ENCODE measurements around the gene KCNQ5.

DNA sequence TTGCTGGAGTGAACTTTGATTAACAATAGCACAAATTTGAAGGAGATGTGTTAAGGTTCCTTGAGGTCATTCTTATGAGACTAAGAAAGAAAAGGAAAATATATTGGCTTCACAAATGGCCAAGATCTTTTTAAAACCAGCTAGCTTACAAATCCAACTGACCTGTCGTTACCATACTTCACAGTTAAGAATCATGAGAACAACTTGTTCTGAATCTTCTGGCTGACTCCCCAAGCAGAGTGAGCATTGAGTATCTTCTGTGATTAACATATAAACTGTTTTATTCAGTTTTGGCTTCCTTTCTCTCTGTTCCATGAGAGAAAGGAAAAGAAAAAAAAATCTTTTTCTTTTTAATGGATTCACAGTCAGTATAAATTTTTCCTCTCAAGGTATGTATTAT lies 326.3 kb downstream of the KCNQ5 start:
- TF ChIP-seq, protein P1, sequence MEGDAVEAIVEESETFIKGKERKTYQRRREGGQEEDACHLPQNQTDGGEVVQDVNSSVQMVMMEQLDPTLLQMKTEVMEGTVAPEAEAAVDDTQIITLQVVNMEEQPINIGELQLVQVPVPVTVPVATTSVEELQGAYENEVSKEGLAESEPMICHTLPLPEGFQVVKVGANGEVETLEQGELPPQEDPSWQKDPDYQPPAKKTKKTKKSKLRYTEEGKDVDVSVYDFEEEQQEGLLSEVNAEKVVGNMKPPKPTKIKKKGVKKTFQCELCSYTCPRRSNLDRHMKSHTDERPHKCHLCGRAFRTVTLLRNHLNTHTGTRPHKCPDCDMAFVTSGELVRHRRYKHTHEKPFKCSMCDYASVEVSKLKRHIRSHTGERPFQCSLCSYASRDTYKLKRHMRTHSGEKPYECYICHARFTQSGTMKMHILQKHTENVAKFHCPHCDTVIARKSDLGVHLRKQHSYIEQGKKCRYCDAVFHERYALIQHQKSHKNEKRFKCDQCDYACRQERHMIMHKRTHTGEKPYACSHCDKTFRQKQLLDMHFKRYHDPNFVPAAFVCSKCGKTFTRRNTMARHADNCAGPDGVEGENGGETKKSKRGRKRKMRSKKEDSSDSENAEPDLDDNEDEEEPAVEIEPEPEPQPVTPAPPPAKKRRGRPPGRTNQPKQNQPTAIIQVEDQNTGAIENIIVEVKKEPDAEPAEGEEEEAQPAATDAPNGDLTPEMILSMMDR (IDR thresholded peaks at IDR 0.05): no peak
- no peak for TF ChIP-seq POLR2A (IDR thresholded peaks at IDR 0.05)
